A673 (cell line): ENCODE results near the gene CCR5AS.

Source experiments
- BruUV-seq: library from RNA; stranded (reverse); fragments of 400-500 nt; replicated peaks from 2 replicates; lab custom pipeline; 2021; lab: Mats Ljungman, UMichigan
- CTCF ChIA-PET: fragments of 300-600 bp; sonication (Branson Sonifier 250); formaldehyde crosslinking; loops from one replicate; lab custom pipeline; 2022; ENCODE audit warnings: antibody characterized with exemption; lab: Charles Lee
- POLR2A ChIA-PET: fragments of 300-600 bp; sonication (Branson Sonifier 250); formaldehyde crosslinking; loops from one replicate; lab custom pipeline; 2022; ENCODE audit warnings: antibody characterized with exemption; ENCODE audit not compliant: low non-redundant PET; lab: Charles Lee
- DNase-seq: peaks from one replicate; pipeline ENCODE4 v3.0.0-alpha.2; 2015; ENCODE audit warnings: low spot score
- H3K27ac ChIP-seq: fragments of 200-600 bp; sonication (generic); 2 replicates; pipeline ENCODE4 v1.5.1; 2016; ENCODE audit warnings: mixed run types, low read depth, mild to moderate bottlenecking, mixed read lengths, antibody characterized with exemption, low read length; ENCODE audit not compliant: poor library complexity, severe bottlenecking
- H3K27me3 ChIP-seq: fragments of 200-600 bp; sonication (generic); replicated peaks from 2 replicates; pipeline ENCODE4 v1.6.1; 2017; ENCODE audit warnings: mixed run types, low read depth, mild to moderate bottlenecking, mixed read lengths, antibody characterized with exemption, low read length; ENCODE audit not compliant: insufficient read depth, poor library complexity
- H3K36me3 ChIP-seq: fragments of 200-600 bp; sonication (generic); 2 replicates; pipeline ENCODE4 v1.6.1; 2016; ENCODE audit warnings: mixed run types, mild to moderate bottlenecking, mixed read lengths, antibody characterized with exemption, low read length; ENCODE audit not compliant: insufficient read depth, poor library complexity, severe bottlenecking
- H3K4me1 ChIP-seq: fragments of 200-600 bp; sonication (generic); 2 replicates; pipeline ENCODE4 v1.6.1; 2017; ENCODE audit warnings: mixed run types, mild to moderate bottlenecking, mixed read lengths, antibody characterized with exemption, low read length; ENCODE audit not compliant: insufficient read depth, poor library complexity, severe bottlenecking
- H3K4me3 ChIP-seq: fragments of 200-600 bp; sonication (generic); 2 replicates; pipeline ENCODE4 v1.5.1; 2016; ENCODE audit warnings: low read depth, mixed run types, mild to moderate bottlenecking, mixed read lengths, low read length; ENCODE audit not compliant: poor library complexity, severe bottlenecking
- H3K9me3 ChIP-seq: fragments of 200-600 bp; sonication (generic); 2 replicates; pipeline ENCODE4 v1.6.1; 2016; ENCODE audit warnings: mixed run types, low read depth, mild to moderate bottlenecking, mixed read lengths, antibody characterized with exemption, low read length; ENCODE audit not compliant: poor library complexity, severe bottlenecking
- EZH2 ChIP-seq: fragments of 200-600 bp; sonication (generic); IDR thresholded peaks from 2 replicates; pipeline ENCODE4 v1.6.1; 2017; ENCODE audit warnings: borderline replicate concordance, low read depth, mild to moderate bottlenecking, mixed read lengths, antibody characterized with exemption, low read length; ENCODE audit not compliant: poor library complexity, severe bottlenecking
- intact Hi-C: fragments of 100-400 bp; cut with micrococcal nuclease; formaldehyde crosslinking; loops from one replicate; pipeline ENCODE4 v1.10.0; 2022; ENCODE audit not compliant: unreplicated experiment
- TF ChIP-seq, protein P1 (sequence below): fragments of 300-800, 200-600 bp; sonication (generic); conservative IDR thresholded peaks from 2 replicates; pipeline ENCODE4 v1.5.1; 2017; ENCODE audit warnings: low read depth, mild to moderate bottlenecking, antibody characterized with exemption, low read length, moderate library complexity, mixed read lengths

The CCR5AS gene

DNA sequence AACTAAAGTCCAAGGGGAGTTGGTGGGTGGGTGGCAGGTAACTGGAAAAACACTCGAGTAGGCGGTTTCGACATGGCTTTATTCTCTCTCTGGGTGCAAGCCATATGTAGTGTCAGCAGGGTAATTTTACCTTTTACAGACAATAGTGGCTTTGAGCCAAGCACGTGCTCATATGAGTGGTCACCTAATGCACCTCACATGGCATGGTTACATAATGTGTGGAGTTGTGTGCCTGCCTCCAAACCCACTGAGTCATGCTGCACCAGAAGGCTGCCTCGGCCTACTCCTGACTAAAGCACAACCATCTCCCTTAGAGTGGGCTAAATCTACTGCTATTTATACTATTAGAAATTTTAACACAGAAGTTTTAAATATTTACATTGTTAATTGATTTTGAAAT, 16.7 kb upstream of the CCR5AS start:
- intact Hi-C loops, result no loop called here
- ChIA-PET CTCF (no interaction called here), POLR2A (no interaction called here)
- Histone ChIP-seq H3K4me3 (no peak overlapping the region), H3K36me3 (no peaks in the 10 kb centered on the region), H3K27me3 (no peaks in the 10 kb centered on the region), H3K4me1 (no peaks in the 10 kb centered on the region), H3K27ac (no peak overlapping the region), H3K9me3 (no peaks in the 10 kb centered on the region)
- DNase-seq, result no peak
- TF ChIP-seq EZH2, result no peak
- TF ChIP-seq, protein P1, sequence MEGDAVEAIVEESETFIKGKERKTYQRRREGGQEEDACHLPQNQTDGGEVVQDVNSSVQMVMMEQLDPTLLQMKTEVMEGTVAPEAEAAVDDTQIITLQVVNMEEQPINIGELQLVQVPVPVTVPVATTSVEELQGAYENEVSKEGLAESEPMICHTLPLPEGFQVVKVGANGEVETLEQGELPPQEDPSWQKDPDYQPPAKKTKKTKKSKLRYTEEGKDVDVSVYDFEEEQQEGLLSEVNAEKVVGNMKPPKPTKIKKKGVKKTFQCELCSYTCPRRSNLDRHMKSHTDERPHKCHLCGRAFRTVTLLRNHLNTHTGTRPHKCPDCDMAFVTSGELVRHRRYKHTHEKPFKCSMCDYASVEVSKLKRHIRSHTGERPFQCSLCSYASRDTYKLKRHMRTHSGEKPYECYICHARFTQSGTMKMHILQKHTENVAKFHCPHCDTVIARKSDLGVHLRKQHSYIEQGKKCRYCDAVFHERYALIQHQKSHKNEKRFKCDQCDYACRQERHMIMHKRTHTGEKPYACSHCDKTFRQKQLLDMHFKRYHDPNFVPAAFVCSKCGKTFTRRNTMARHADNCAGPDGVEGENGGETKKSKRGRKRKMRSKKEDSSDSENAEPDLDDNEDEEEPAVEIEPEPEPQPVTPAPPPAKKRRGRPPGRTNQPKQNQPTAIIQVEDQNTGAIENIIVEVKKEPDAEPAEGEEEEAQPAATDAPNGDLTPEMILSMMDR, result no peak
- BruUV-seq, result no TSS peak

DNA sequence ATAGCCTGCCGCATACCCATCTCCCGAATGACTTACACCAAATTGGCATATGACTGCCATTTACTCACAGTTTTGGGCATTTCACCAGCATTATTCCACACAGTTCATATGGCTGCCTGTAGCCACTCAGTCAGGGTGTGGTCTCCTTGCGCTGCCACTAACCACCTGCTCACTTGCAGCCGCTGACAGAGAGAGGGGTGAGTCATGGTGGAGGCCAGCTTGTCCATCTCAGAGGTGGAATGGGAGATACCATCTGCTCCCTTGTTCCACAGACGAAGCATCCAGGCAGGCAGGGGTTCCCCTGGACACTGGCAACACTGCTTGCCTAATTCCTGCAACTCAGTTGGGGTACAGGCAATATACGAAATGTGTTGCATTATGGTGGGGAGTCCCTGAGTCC, 15.8 kb upstream of the CCR5AS start:
- H3K9me3 ChIP-seq, result no peaks in the 10 kb centered on the region
- H3K27ac ChIP-seq, result no peak overlapping the region
- CTCF ChIA-PET, result no interaction called here
- intact Hi-C loops, result no loop called here
- H3K4me1 ChIP-seq, result no peaks in the 10 kb centered on the region
- BruUV-seq, result no TSS peak
- POLR2A ChIA-PET, result no interaction called here
- no peaks in the 10 kb centered on the region for H3K27me3 ChIP-seq
- no peak overlapping the region for H3K4me3 ChIP-seq
- no peaks in the 10 kb centered on the region for H3K36me3 ChIP-seq
- no peak for DNase-seq
- TF ChIP-seq EZH2, result no peak
- TF ChIP-seq, protein P1, result no peak

DNA sequence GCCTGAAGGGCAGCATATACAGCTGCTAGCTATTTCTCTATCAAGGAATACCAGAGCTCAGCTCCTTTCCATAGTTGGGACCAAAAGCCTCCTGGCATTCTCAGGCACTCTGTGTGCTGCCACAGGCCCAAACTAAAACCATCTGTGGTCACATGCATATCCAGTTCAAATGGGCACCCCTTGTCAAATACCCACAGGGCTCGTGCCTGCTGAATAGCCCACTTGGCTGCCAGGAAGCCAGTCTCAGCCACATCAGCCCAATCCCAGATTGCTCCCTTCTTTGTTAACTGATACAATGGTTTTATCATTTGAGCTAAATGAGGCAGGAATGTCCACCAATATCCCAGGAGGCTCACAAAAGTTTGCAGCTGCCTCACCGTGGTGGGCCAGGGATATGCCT, 14.1 kb upstream of the CCR5AS start:
- H3K9me3 ChIP-seq, result no peaks in the 10 kb centered on the region
- H3K4me3 ChIP-seq, result no peak overlapping the region
- TF ChIP-seq EZH2, result no peak
- TF ChIP-seq, protein P1, result no peak
- no peaks in the 10 kb centered on the region for H3K4me1 ChIP-seq
- intact Hi-C loops, result no loop called here
- ChIA-PET POLR2A (no interaction called here), CTCF (no interaction called here)
- no TSS peak for BruUV-seq
- no peaks in the 10 kb centered on the region for H3K36me3 ChIP-seq
- no peak for DNase-seq
- H3K27ac ChIP-seq, result no peak overlapping the region
- no peaks in the 10 kb centered on the region for H3K27me3 ChIP-seq
